Activated CD4-positive, CD25-positive, alpha-beta regulatory T cell treated with anti-CD3 and anti-CD28 coated beads, Interleukin-2, amount 50 U/mL, for 72 hours (primary cell): ENCODE measurements around the gene MTHFD2L.

Source experiments
- DNase-seq: peaks from one replicate; pipeline ENCODE4 v3.0.0; 2021

MTHFD2L gene

DNA sequence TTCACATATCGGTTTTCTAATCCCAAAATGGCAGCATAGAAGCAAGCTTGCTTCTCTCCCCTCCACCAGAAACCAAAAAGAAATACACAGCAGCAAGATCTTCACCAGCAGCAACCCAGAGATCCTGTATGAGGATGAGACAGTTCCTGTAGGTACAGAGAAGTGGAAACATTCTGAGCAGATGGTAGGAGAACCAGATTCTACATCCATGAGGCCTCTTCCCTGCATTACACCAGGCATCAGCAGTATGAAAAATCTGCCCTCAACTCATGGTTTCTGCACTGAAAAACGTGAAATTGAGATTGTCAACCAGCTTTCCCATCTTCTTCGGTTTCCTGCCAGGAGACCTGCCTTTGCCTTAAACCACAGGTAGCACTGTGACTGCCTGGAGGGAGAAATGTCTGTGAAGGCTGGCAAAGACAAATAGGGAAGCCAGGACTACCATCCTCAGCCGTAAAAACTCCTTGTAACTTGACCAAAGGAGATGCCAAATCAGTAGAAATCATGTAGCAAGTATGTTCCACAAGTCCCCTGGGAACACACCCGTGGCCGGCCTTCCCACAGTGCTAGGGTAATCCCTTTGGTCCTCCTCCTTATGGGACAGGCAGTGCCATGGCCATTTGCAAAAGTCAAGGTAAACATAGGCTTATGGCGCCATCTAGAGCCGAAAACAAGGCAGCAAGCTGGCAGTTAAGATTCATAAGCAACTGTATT lies 24.0 kb upstream of the MTHFD2L start:
- peak; percentile 33 for DNase-seq

GRCh38 chr4:74134500-74134852 lies 23.4 kb upstream of the MTHFD2L start:
- DNase-seq = no peak

GRCh38 chr4:74146581-74147129 lies 11.3 kb upstream of the MTHFD2L start:
- no peak for DNase-seq

DNA sequence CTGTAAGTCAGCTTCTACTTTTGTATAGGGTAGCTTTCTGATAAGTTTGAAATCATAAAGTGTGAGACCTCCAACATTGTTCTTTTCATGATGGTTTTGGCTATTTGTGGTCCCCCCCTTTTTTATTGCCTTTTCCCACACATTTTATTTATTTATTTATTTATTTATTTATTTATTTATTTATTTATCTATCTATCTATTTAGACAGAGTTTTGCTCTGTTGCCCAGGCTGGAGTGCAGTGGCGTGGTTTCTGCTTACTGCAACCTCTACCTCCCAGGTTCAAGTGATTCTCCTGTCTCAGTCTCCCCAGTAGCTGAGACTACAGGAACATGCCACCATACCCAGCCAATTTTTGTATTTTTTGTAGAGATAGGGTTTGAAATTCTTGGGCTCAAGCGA lies 9.7 kb upstream of the MTHFD2L start:
- no peak for DNase-seq

DNA sequence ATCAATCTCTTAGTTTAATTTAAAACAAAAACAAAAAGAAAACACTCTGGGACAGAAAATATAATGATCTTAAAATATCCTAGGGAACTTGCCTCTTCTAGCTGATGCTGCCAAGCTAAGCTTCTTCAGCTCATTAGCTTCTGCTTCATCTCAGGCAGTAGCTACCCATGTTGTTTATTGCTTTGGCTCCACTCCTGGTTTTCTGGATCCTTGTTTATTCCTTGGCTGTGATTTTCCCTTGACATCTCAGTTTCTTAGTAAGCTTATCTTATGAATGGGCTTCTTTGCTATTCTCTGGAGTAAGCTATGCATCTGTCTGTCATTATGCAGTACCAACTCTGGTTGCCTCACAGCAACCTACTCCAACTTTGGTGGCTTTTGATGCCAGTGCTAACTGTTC lies 5.1 kb upstream of the MTHFD2L start:
- DNase-seq = no peak

GRCh38 chr4:74156521-74156920 lies 1.4 kb upstream of the MTHFD2L start:
- no peak for DNase-seq

- DNase-seq = no peak
Observed at GRCh38 chr4:74157154-74157553, 764 bp upstream of the MTHFD2L start.

DNA sequence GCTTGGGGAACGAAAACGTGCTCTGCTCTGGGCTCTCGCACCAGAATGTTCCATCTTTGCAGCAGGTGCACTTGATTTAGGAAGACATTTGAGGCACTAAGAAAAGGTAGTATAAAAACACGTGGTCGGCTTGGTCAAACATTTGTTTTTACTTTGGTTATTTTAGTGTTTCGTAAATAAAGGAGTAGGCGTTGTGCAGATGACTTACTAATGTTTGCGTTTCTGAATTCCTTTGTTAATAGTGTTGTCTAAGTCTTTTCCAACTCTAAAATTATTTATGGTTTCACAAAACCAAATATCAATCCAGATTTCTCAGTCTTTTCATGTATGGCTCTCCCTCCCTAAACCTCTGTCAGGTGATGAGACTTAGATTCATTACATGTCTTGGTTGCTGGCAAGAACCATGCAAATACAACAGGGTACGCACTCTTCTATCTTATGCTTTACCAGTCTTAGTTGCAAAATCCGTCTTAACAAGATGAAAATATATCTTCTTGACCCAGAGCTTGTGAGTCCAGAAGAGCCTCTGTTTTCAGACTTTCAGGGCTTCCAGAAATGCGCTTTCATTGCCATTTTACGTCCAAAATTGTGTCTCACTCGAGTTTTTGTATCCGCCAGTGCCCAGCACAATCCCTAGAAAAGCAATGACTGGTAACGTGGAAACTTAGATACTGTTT lies 686 bp downstream of the MTHFD2L start:
- DNase-seq = no peak

GRCh38 chr4:74159143-74159709 lies 1.3 kb downstream of the MTHFD2L start:
- no peak for DNase-seq

GRCh38 chr4:74161666-74162450 lies 3.9 kb downstream of the MTHFD2L start:
- no peak for DNase-seq

DNA sequence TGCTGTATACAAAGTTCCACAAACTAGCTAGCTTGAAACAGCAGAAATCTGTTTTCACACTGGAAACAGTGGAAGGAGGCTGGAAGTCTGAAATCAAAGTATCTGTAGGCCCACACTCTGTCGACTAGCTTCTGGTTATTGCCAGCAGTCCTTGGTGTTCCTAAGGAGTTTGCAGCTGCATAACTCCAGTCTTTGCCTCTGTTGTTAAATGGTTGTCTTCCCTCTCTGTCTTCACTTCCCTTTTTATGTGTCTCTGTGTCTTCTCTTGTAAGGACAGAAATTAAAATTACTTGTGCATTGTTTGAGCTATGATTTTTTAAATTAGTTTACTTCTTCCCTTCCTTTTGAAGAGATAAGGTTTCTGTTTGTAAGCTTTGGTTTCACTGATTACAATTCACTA lies 8.2 kb downstream of the MTHFD2L start:
- DNase-seq = no peak

GRCh38 chr4:74166818-74167217 lies 8.9 kb downstream of the MTHFD2L start:
- no peak for DNase-seq

GRCh38 chr4:74167585-74167984 lies 9.7 kb downstream of the MTHFD2L start:
- no peak for DNase-seq

DNA sequence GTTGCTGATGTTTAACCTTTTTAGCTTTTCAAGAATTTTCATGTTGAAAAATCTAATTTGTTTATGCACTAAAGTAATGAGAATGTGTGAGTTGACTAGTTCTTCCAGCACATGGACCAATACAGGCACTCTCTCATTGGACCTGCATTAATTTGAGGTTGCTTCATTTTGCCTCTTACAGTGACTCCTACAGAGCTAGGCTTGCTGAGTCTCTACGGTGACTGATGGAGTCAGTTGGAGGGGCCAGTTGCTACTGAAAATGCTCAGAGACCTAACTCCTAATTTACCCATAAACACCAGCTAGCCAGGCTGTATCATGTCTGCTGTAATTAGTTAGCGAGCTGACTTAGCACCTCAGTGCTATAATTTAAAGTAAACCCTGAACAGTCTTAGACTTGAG lies 10.9 kb downstream of the MTHFD2L start:
- DNase-seq = no peak

- no peak for DNase-seq
Observed at GRCh38 chr4:74173321-74173720, 15.4 kb downstream of the MTHFD2L start.

- no peak for DNase-seq
Observed at GRCh38 chr4:74174421-74174820, 16.5 kb downstream of the MTHFD2L start.

DNA sequence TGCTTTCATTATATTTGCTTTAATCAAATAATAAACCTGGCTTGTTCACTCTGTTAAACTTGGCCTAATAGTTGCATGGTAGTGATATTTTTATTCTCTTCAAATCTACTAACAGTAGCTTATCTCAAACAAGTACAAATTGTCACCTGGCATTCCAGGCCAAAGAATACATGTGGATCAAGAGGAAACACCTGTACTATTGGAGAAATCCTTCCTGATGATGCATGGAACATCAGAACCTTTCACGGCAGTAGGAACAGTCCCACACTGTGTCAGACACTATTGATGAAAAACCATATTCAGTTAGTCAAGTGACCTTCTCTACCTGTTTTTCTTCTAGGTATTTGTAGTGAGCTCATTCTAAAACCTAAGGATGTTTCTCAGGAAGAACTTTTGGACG lies 17.0 kb downstream of the MTHFD2L start:
- no peak for DNase-seq

DNA sequence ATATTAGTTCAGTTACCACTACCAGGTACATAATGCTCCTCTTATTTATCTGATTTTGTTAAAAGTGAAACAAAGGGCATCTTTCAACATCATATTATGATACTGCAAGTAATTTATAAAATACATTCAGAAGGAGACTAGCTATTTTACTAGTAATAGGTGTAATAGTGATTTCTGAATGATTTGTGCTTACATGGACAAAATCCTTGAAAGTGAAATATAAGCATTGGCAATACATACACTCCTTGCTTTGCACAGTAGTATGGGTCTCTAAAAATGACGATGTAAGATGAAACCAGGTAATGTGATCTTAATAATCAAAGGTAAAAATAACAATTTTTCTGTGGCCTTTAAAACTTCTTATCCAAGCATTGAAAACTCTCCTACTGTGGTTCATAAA lies 17.5 kb downstream of the MTHFD2L start:
- DNase-seq = no peak

- no peak for DNase-seq
Observed at GRCh38 chr4:74178798-74179197, 20.9 kb downstream of the MTHFD2L start.

DNA sequence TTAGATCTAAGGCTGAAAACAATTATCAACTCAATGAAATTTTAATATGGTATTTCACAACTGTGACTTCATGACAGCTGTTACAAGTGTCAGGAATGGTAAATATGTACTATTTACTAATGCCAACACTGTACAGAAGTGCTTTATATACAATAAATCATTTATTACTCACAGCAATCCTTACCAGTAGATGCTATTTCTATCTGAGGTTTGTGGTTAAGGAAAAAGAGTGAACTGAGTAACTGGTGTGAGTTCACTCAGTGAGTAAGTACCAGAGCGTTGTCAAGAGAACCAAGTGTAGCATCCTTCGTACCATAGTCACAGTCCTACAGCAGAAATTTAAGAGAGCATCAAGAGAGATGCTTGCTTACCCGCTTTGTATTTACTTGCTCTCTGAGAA lies 23.3 kb downstream of the MTHFD2L start:
- DNase-seq = no peak

GRCh38 chr4:74188912-74189311 lies 31.0 kb downstream of the MTHFD2L start:
- no peak for DNase-seq

DNA sequence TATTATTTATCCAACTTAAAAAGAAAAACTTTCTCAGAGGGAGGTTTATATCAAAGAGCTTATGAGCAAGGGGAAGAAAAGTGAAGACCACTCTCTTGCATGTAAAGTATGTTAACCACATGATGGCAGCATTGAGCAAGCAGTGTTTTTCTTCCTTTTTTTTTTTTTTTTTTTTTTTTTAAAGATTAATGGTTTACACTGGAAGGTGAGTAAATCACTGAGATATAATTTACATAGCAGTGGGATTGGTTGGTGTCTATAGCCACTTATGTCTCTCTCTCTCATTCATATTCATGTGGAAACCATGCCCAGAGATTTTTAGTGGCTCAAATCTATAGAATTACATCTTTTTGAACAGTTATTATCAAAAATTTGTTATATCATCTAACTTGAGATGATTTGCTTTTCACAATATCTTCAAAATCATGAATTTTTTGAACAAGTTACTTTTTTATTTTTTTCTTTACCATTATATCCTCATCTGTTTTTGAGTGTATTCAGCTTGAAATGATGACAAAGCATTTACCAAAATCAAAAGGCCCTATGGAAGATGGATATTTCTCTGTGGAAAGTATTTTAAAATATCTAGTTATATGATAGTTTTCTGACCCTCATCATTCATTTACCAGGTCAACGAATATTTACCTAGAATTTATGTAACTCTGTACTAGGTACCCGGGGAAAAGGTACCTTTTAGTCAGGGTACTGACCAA lies 31.6 kb downstream of the MTHFD2L start:
- no peak for DNase-seq

- DNase-seq = no peak
Observed at GRCh38 chr4:74190332-74190731, 32.4 kb downstream of the MTHFD2L start.
